Activated naive CD8-positive, alpha-beta T cell (primary cell): ENCODE results near the gene MLLT6.

Experiments
- H3K27ac Mint-ChIP-seq: one replicate; pipeline ENCODE4 v1.8.0; 2021; ENCODE audit warnings: mixed read lengths
- H3K27me3 Mint-ChIP-seq: one replicate; pipeline ENCODE4 v1.8.0; 2021; ENCODE audit warnings: mixed read lengths
- H3K36me3 Mint-ChIP-seq: one replicate; pipeline ENCODE4 v1.8.0; 2021; ENCODE audit warnings: mixed read lengths
- H3K4me1 Mint-ChIP-seq: one replicate; pipeline ENCODE4 v1.8.0; 2021; ENCODE audit warnings: low read depth, mixed read lengths
- H3K4me3 Mint-ChIP-seq: one replicate; pipeline ENCODE4 v1.8.0; 2021; ENCODE audit warnings: mild to moderate bottlenecking, mixed read lengths
- H3K9me3 Mint-ChIP-seq: one replicate; pipeline ENCODE4 v1.8.0; 2021; ENCODE audit warnings: low read depth, mixed read lengths

The MLLT6 gene

DNA sequence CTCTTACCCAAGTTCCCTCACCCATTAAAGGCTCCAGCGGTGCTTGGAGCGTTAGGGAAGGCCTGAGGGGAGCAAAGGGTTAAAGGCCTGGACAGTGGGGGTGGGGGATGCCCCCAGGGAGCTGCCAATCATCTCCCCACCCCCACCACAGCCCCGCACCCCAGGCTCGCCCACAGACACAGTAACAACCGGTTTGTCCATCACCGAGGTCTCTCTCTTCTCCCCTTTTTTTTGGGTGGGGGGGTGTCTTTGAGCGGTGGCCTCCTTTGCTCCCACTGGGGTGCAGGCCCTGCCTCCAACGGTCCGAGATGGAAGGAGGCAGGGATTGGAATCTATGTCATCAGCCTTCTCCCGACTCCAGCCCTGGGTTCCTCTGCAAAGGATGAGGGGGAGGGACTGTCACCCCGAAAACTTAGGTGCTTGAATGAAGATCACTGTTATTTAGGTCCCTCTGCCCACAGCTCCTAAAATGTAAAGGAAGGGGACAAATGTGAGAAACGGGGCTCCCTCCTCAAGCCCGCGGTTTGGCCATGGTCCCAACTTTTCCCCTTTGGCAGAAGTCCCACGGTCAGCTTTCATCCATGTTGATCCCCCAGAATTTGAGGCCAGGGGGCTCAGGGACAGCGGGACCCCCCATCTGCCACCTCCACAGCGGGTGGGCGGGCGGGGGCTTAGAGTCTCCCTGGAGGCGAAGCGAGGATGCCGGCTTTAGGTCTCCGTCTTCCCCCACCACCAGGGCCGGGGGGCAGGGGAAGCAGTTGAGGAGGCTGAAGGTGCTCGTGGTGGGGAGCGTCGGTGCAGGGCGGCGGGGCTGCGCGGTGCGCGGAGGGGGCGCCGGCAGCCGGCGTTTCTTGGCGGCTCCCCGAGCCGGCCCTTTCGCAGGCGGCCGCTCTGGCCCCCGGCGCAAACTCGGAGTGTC is 32.0 kb upstream of the MLLT6 start:
- Mint-ChIP-seq H3K4me3 (peak overlapping the region; percentile 84), H3K27ac (peak overlapping the region; percentile 16), H3K36me3 (no peaks in the 10 kb centered on the region), H3K9me3 (no peaks in the 10 kb centered on the region), H3K4me1 (peaks cover 43% of the 10 kb centered on the region), H3K27me3 (peaks cover 21% of the 10 kb centered on the region)

GRCh38 chr17:38673707-38674013 is 31.4 kb upstream of the MLLT6 start:
- H3K27me3 Mint-ChIP-seq: peaks cover 17% of the 10 kb centered on the region
- no peaks in the 10 kb centered on the region for H3K36me3 Mint-ChIP-seq
- no peak overlapping the region for H3K27ac Mint-ChIP-seq
- no peaks in the 10 kb centered on the region for H3K9me3 Mint-ChIP-seq
- peaks cover 45% of the 10 kb centered on the region for H3K4me1 Mint-ChIP-seq
- peak overlapping the region; percentile 84 for H3K4me3 Mint-ChIP-seq

- Mint-ChIP-seq H3K27ac (no peak overlapping the region), H3K36me3 (no peaks in the 10 kb centered on the region), H3K4me1 (peaks cover 45% of the 10 kb centered on the region), H3K4me3 (peak overlapping the region; percentile 35), H3K9me3 (no peaks in the 10 kb centered on the region), H3K27me3 (peaks cover 13% of the 10 kb centered on the region)
These were observed 30.9 kb upstream of the MLLT6 start for GRCh38 chr17:38674014-38674748.

- Mint-ChIP-seq H3K4me1 (peaks cover 45% of the 10 kb centered on the region), H3K27ac (peak within 1 kb of the TSS; percentile 85), H3K27me3 (peaks cover 10% of the 10 kb centered on the region), H3K36me3 (no peaks in the 10 kb centered on the region), H3K9me3 (no peaks in the 10 kb centered on the region), H3K4me3 (peak within 1 kb of the TSS; percentile 50)
These were observed 30.1 kb upstream of the MLLT6 start, which contains the start of gene EPOP for GRCh38 chr17:38674749-38675615. Gene EPOP (minus strand): TSS chr17:38674957. CDS start chr17:38674495, 462 bp downstream.

DNA sequence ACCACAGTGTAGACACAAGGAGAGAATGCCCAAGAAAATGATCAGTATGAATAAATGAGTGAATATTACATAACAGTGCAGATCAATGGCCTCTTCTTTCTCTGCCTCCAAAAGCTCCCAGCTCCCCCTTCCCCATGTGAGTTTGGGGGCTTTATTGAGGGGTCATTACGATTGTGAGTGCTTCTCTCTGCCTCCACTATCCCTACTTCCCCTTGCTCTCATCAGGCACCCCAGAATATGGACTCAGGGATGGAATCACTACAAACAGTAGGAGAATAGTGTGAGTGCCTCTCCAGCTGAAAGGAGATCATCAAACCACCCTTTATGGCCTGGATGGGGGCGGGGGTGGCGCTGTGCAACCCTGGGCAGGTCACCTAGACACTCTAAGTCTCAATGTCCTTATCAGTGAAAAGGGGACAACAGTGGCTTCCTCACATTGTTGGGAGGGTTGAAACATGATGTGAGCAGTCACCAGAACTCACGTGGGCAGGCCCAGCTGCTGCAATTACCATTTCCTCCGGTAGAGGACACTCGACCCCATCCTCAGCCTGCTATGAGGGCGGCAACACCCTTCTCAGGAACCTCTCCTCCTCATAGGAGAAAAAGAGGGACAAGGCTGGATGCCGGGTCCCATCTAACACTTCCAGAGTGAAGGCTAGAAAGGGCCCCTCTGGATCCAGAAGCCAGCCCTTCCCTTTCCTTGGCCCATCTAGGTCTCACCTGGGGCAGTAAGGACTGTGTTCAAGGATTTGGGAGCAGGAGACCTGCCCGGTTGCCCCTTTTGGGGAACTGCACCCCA is 28.2 kb upstream of the MLLT6 start:
- H3K4me3 Mint-ChIP-seq: peak overlapping the region; percentile 35
- peaks cover 2% of the 10 kb centered on the region for H3K27me3 Mint-ChIP-seq
- H3K9me3 Mint-ChIP-seq: no peaks in the 10 kb centered on the region
- H3K36me3 Mint-ChIP-seq: no peaks in the 10 kb centered on the region
- peaks cover 34% of the 10 kb centered on the region for H3K4me1 Mint-ChIP-seq
- H3K27ac Mint-ChIP-seq: peak overlapping the region; percentile 85

GRCh38 chr17:38677819-38678218 is 27.3 kb upstream of the MLLT6 start:
- H3K9me3 Mint-ChIP-seq: no peaks in the 10 kb centered on the region
- no peaks in the 10 kb centered on the region for H3K27me3 Mint-ChIP-seq
- H3K36me3 Mint-ChIP-seq: no peaks in the 10 kb centered on the region
- no peak overlapping the region for H3K4me3 Mint-ChIP-seq
- peaks cover 28% of the 10 kb centered on the region for H3K4me1 Mint-ChIP-seq
- H3K27ac Mint-ChIP-seq: no peak overlapping the region

DNA sequence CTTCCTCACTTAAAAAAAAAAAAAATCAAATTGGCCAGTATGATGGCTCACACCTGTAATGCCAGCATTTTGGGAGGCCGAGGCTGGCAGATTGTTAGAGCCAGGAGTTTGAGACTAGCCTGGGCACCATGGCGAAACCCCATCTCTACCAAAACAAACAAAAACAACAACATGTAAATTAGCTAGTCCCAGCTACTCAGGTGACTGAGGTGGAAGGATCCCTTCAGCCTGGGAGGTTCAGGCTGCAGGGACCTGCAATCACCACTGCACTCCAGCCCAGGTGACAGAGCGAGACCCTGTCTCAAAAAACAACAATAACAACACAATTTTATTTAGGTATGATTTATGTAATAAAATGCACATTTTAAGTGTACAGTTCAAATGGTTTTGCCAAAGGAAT is 24.0 kb upstream of the MLLT6 start:
- no peak overlapping the region for H3K27ac Mint-ChIP-seq
- H3K9me3 Mint-ChIP-seq: no peaks in the 10 kb centered on the region
- no peaks in the 10 kb centered on the region for H3K36me3 Mint-ChIP-seq
- H3K4me3 Mint-ChIP-seq: no peak overlapping the region
- H3K27me3 Mint-ChIP-seq: no peaks in the 10 kb centered on the region
- H3K4me1 Mint-ChIP-seq: peaks cover 15% of the 10 kb centered on the region

DNA sequence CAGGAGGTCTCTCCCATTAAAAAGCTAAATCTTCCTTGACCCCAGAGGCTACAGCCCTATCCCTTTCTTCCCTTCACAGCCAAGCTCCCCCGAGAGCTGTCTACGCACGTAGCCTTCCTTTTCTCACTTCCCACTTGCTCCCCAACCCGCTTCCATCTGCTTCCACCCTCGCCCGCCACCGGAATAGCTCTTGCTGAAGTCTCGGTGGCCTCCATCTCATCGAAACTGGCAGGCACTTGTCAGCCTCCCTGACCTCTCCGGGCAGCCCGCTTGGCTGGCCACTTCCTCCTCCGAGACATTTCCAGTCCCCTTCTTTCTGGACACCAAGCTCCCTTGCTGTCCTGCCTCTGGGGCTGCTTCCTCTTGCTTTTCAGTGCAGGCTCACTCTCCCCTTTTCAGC is 19.6 kb upstream of the MLLT6 start:
- Mint-ChIP-seq H3K27ac (peak overlapping the region; percentile 6), H3K9me3 (no peaks in the 10 kb centered on the region), H3K4me1 (peaks cover 2% of the 10 kb centered on the region), H3K4me3 (no peak overlapping the region), H3K27me3 (no peaks in the 10 kb centered on the region), H3K36me3 (no peaks in the 10 kb centered on the region)

DNA sequence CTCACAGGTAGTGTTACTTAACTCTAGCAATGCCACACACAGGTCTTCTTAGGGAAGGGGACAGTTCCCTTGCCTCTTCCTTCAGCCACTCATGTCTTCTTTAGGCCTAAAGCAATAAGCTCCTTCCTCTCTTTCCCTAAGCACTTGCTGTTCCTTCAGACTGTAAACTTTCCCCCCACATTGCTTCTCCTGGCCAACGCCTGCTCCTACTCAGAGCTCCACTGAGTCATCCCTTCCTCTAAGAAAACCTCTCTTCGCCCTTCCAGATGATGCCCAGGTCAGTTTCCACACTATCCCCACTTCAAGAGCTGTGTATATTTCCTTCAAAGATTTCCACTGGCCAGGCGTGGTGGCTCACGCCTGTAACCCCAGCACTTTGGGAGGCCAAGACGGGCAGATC is 17.8 kb upstream of the MLLT6 start:
- no peaks in the 10 kb centered on the region for H3K36me3 Mint-ChIP-seq
- no peak overlapping the region for H3K27ac Mint-ChIP-seq
- no peaks in the 10 kb centered on the region for H3K9me3 Mint-ChIP-seq
- H3K4me1 Mint-ChIP-seq: peaks cover 2% of the 10 kb centered on the region
- no peak overlapping the region for H3K4me3 Mint-ChIP-seq
- H3K27me3 Mint-ChIP-seq: no peaks in the 10 kb centered on the region

DNA sequence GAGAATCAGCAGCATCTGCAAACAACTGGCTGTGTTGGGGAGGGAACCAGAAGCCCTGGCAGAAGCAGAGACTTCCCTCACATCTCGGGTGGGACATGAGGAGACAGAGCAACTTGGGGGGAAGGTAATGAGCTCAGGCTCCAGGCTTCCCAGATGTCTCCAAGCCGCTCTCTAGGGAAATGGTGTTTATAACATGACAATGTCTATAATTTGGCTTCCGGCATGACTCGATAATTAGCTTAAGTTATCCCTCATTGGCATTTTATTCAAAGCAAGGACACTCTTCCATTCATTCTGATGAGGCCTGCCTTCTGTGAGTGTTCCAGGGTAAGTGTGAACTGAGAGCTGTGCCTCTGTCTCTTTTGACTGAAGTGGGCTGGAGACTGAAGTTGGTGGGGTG is 14.7 kb upstream of the MLLT6 start:
- Mint-ChIP-seq H3K27ac (no peak overlapping the region), H3K4me1 (peaks cover 2% of the 10 kb centered on the region), H3K9me3 (no peaks in the 10 kb centered on the region), H3K36me3 (no peaks in the 10 kb centered on the region), H3K4me3 (no peak overlapping the region), H3K27me3 (no peaks in the 10 kb centered on the region)

DNA sequence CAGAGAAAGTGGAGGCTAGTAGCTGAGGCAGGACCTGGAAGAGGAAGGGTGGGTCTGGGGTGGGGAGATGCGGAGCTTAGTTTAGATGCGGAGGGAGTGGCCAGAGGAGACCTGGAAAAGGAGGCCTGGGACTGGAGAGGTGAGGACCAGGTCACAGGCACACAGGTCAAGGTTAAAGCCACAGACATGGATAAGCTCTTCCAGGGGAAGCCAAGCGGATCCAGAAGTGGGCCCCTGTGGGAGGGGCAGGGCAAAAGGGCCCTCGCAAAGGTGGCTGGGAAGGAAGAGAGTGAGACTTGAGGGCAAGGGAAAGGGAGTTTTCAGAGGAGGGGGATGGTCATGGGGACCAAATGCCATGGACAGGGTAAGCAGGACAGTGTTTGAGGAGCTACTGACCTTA is 13.9 kb upstream of the MLLT6 start:
- Mint-ChIP-seq H3K27ac (no peak overlapping the region), H3K9me3 (no peaks in the 10 kb centered on the region), H3K4me3 (no peak overlapping the region), H3K27me3 (no peaks in the 10 kb centered on the region), H3K36me3 (no peaks in the 10 kb centered on the region), H3K4me1 (peaks cover 4% of the 10 kb centered on the region)

DNA sequence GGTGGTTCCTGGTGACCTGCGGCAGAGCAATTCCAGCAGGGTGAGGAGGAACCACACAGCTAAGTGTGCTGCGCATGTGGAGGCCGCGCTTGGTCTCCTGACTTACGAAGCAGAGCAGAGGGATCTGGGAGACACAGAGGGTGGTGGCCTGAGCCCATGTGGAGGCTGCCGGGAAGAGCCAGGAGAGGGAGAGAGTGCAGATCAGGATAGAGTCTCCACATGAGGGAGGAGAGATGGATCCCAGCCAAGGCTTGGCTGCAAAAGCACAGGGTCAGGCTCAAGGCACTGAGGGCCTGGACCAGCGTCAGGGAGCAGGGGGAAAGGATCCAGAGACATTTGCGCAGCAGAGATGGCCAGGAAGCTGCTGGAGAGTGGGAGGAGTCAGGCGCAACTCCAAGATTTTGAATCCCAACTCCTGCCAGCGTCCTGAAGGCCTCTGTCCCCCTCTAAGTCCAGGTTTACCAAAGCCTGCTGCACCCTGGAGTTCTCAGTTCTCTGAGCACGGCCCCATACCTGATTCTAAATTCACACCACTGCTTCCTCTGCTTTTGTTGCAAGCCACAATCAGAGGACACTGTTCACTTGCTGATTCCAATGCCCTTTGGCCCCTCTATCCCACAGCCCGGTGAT is 11.3 kb upstream of the MLLT6 start:
- H3K27ac Mint-ChIP-seq: peak overlapping the region; percentile 58
- peaks cover 21% of the 10 kb centered on the region for H3K4me1 Mint-ChIP-seq
- H3K27me3 Mint-ChIP-seq: no peaks in the 10 kb centered on the region
- H3K4me3 Mint-ChIP-seq: no peak overlapping the region
- no peaks in the 10 kb centered on the region for H3K9me3 Mint-ChIP-seq
- no peaks in the 10 kb centered on the region for H3K36me3 Mint-ChIP-seq

GRCh38 chr17:38697061-38697820 is 7.8 kb upstream of the MLLT6 start:
- Mint-ChIP-seq H3K9me3 (no peaks in the 10 kb centered on the region), H3K27ac (peak overlapping the region; percentile 67), H3K4me1 (peaks cover 47% of the 10 kb centered on the region), H3K4me3 (peak overlapping the region; percentile 56), H3K36me3 (peaks cover 2% of the 10 kb centered on the region), H3K27me3 (no peaks in the 10 kb centered on the region)
